ENCODE results near the gene PLCH1.

GRCh38 chr3:155435821-155436220, 309.1 kb downstream of the PLCH1 start:
- no peak for TF ChIP-seq CTCF (IDR thresholded peaks at IDR 0.05; ENCODE audit: borderline replicate concordance, extremely low read depth, low read length, poor library complexity, severe bottlenecking)
- no peak for TF ChIP-seq EZH2 (IDR thresholded peaks at IDR 0.05; ENCODE audit: borderline replicate concordance, low read depth, low read length, severe bottlenecking)

All from DND-41 (cell line).